GM19328 (cell line): ENCODE data around the gene THAP8.

Experiments used
- ATAC-seq: cut with Tn5 transposase; IDR thresholded peaks from one replicate; pipeline ENCODE4 v1.9.1; 2021; ENCODE audit warnings: mild to moderate bottlenecking, moderate library complexity; ENCODE audit not compliant: unreplicated experiment

The THAP8 gene, protein sequence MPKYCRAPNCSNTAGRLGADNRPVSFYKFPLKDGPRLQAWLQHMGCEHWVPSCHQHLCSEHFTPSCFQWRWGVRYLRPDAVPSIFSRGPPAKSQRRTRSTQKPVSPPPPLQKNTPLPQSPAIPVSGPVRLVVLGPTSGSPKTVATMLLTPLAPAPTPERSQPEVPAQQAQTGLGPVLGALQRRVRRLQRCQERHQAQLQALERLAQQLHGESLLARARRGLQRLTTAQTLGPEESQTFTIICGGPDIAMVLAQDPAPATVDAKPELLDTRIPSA

DNA sequence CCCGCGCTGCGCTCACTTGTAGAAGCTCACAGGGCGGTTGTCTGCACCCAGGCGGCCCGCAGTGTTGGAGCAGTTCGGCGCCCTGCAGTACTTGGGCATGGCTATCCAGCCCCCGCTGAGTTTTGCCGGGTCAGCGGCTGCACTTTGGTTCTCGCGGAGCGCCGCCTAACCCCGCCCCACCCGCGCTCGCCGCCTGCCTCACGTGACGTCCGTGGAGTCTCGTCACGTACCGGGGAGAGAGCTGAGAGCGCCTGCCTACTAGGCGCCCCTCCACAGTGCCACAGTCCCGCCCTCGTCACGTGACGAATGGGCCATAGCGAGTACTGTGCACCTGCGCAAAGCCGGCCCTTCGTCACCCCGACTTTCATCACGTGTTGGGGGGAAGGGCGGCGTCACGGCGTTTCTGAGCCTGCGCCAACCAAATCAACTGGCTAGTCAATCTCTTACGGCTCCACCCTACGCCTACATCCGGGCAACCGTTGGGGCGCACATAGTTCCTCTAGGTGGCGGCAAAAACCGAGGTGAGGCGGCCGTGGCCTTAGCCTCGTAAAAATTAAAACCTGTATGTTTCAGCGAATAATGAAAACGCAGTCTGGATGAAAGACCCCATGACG, at the start of gene THAP8:
Gene THAP8 (minus strand): TSS at position 167 of the 614 bp plus-strand sequence. CDS start 68 bp downstream, at position 99.
- peak; percentile 79 for ATAC-seq

DNA sequence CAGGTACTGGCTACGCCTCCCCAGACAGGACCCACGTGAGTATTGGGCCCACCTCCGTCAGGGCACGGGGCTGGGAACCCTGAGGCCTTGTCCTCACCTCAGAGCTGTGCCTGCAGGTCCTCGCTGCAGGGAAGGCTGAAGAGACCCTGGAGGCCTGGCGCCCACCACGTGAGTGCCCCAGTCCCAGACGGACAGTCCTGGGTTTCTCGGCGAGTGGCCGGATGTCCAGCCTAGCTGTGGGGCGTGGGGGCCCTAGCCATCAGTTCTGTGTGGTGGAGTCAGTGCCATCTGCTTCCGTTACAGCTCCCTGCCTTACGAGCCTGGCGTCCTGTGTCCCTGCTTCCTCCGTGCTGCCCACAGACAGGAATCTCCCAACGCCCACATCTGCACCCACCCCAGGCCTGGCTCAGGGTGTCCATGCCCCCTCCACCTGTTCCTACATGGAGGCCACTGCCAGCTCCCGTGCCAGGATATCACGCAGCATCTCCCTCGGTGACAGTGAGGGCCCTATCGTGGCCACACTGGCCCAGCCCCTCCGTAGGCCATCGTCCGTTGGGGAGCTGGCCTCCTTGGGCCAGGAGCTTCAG, 49.0 kb upstream of the THAP8 start:
- ATAC-seq: no peak

DNA sequence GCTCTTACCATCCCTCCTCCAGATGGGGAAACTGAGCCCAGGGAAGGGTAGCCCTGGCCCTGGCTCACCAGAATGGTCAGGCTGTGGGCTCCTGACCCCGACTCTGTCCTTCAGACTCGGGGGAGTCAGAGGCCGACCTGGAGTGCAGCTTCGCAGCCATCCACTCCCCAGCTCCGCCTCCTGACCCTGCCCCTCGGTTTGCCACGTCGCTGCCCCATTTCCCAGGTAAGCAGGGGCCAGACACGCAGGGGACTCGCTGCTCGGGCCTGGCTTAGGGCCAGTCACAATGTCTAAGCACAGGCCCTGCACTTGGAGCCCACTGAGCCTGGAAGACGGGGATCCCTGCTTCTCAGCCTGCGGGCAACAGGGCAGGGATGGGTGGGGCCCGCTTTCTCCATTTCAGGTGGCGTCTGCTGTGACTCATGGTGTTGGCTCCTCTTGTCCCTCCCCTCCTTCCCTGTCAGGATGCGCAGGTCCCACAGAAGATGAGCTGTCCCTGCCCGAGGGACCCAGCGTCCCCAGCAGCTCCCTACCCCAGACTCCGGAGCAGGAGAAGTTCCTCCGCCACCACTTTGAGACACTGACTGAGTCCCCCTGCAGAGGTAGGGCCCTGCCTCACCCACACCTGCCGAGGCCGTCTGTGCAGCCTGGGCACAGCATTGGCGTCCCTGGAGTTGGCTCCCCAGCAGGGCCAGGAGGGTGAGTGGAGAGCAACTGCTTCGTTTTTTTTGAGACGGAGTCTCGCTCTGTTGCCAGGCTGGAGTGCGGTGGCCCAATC, 47.7 kb upstream of the THAP8 start:
- ATAC-seq: no peak

- ATAC-seq: no peak
Measured at GRCh38 chr19:36100476-36100875, 46.4 kb upstream of the THAP8 start.

DNA sequence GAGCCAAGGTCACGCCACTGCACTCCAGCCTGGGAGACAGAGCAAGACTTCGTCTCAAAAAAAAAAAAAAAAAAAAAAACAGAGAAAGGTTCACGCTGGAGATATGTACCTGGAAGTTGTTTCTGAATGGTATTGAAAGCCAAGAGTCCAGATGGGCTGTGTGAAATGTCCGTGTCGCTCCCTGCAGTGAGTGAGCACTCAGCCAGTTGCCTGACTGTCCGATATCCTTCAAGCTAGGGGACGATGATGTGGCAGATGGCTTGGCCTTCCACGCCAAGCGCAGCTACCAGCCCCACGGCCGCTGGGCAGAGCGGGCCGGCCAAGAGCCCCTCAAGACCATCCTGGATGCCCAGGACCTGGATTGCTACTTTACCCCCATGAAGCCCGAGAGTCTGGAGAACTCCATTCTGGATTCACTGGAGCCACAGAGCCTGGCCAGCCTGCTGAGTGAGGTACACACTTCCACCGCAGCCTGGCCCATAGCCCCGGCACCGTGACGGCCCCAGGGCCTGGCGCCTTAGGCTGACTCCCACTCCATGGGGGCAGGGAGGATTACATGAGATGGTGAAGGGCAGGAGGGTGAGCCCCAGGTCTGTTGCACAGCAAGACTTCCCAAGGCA, 45.2 kb upstream of the THAP8 start:
- no peak for ATAC-seq

- ATAC-seq: no peak
Measured at GRCh38 chr19:36097036-36097435, 43.0 kb upstream of the THAP8 start.

- ATAC-seq: no peak
Measured at GRCh38 chr19:36093687-36094086, 39.6 kb upstream of the THAP8 start.

GRCh38 chr19:36093146-36093662, 39.1 kb upstream of the THAP8 start:
- ATAC-seq: no peak

DNA sequence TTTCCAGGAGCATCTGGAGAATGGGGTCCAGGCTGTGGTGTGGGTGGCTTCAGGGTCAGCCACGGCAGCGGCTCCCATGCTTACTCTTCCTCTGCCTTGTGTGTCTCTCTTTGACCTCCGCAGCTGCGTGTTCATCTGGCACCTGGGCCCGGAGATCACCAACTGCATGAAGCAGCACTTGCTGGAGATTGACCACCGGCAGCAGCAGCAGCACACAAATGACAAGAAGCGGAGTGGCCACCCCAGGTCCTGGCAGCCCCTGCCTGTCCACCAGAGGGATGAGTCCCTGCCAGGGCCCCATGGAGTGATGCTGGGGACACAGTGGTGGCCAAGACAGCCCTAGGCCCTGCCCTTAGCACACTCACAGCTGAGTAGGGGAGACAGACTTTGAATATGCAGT, 38.5 kb upstream of the THAP8 start:
- no peak for ATAC-seq

DNA sequence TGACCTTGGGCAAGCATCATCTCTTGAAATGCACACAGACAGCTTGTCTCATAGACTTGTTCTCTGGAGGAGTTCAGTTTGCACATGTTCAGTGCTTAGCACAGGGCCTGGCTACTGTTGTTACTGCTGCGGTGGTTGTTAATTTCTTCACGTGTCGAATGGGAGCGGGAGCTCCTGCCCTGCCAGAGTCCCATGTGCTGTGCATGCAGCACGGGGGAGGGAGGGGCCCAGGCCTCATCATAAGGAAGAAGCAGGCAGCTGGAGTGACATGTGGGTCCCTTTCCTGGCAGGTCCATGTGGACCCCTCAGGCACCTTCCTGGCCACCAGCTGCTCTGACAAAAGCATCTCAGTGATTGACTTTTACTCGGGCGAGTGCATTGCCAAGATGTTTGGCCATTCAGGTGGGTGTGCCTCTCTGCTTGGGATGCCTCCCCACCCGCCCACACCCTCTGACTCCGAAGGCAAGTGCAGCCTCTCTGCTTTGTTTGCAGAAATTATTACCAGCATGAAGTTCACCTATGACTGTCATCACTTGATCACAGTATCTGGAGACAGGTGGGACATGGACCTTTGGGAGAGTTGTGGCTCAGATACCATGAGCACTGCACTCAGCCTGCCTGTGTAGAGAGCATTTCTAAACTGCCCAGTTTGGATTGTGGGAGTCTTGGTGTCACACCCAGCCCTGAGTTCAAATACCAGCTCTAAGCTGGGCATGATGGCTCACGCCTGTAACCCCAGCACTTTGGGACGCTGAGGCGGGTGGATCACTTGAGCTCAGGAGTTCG, 37.0 kb upstream of the THAP8 start:
- ATAC-seq: no peak

- ATAC-seq: no peak
Measured at GRCh38 chr19:36089847-36090246, 35.8 kb upstream of the THAP8 start.

- no peak for ATAC-seq
Measured at GRCh38 chr19:36086326-36086725, 32.2 kb upstream of the THAP8 start.

GRCh38 chr19:36084231-36085009, 30.3 kb upstream of the THAP8 start:
- ATAC-seq: no peak

- no peak for ATAC-seq
Measured at GRCh38 chr19:36082916-36083315, 28.8 kb upstream of the THAP8 start.

DNA sequence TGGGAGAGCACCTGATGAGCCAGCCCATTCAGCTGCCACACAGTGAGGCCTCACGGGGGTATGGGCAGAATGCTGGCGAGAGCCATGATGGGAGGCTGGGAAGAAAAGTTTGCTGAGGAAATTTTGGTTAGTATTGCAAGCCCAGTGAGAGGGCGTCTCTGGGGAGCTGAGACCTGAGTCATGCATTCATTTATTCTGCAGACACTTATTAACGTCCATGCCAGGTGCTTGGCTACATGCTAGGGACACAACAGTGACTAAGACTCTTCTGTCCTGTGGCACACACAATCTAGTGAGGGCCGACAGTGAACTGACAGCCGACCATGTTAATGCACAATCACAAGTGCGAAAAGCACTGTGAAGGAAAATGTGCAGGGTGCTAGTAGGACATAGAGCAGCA, 27.8 kb upstream of the THAP8 start:
- ATAC-seq: no peak

DNA sequence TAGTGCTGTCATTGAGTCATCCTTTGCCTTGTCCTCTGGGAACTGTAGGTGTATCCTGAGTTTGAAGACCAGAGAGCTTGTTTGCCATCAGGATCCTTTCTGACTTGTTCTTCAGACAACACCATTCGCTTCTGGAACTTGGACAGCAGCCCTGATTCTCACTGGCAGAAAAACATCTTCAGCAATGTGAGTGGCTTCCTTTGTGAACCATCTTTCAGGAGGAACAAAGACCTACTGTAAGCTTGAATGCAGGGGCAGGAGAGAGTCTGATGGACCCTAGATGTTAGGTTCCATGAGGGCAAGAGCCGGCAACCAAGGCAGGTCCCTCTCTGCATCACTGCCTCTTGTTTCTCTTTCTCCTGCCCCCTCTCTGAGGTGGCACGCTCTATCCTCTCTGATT, 27.3 kb upstream of the THAP8 start:
- ATAC-seq: no peak

- no peak for ATAC-seq
Measured at GRCh38 chr19:36079389-36079945, 25.4 kb upstream of the THAP8 start.

DNA sequence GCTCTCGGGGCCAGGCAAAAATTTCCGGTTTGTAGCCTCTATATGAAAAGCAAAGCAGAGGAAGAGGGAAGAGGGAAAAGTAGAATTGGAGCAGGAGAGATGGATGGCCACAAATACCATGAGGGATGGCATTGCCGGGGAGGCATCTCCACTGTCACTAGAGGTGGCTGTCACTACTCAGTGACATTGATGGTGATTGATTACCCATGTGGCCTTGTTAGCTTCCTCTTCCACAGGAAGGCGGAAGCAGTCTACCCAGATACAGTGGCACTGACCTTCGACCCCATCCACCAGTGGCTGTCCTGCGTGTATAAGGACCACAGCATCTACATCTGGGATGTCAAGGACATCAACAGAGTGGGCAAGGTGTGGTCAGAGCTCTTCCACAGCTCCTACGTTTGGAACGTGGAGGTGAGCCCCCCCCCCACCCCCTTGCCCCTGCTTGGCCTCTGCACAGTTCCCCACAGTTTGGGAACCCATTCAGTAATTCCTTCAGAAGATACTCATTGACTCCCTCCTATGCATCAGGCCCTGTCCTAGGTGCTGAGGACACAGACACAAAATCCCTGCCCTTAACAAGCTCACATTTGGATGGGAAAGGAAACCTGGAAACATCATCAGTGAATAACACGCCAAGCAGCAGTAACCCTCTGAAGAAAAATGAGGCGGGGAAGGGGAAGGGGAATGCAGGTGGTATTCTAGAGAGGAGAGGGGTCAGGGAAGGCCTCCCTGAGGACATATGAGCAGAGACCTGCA, 19.2 kb upstream of the THAP8 start:
- ATAC-seq: no peak
